GM13976 (cell line): ENCODE data around the gene COP1.
A peak's percentile ranks its signal among the peaks of the same experiment; 100 is the strongest.

Experiments used
- DNase-seq: peaks from one replicate; pipeline ENCODE4 v3.0.0; 2012; ENCODE audit warnings: low spot score
- in situ Hi-C: fragments of 300-500 bp; cut with MboI; formaldehyde crosslinking; loops from one replicate; pipeline ENCODE4 v1.12.0; 2022; ENCODE audit warnings: low sequenced_read_pairs, mixed read lengths, inconsistent platforms; ENCODE audit not compliant: unreplicated experiment
- TF ChIP-seq, protein P1 (sequence below): IDR thresholded peaks from 2 replicates; pipeline ENCODE4 v1.5.1; 2012; ENCODE audit warnings: borderline replicate concordance, mild to moderate bottlenecking; ENCODE audit not compliant: insufficient read depth; ENCODE audit errors: extremely low read depth, missing control alignments, control extremely low read depth

COP1 gene

DNA sequence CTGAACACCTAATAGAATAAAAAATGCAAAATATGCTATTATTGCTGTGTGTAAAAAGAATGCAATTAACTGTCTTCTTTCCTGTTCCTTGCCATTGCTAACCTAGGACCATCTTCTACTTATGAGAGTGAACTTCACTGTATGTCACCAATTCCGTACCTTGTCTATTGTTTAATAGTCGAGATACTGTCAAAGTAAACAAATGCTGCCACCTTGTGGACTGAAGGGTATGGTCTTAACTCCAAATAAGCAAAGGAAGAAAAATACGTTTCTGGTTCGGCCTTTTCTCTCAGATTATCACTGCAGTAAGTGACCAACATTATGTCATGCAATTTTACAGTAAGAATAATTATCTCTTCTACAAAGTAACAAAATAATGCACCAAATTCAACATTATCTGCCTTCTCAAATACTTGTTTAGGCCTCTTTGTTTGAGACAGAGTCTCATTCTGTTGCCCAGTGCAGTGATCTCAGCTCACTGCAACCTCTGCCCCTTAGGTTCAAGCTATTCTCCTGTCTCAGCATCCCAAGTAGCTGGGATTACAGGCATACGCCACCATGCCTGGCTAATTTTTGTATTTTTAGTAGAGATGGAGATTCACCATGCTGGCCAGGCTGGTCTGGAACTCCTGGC lies 133.4 kb downstream of the COP1 start:
- DNase-seq, result peak; percentile 39
- in situ Hi-C loops, result no loop called here
- TF ChIP-seq, protein P1, sequence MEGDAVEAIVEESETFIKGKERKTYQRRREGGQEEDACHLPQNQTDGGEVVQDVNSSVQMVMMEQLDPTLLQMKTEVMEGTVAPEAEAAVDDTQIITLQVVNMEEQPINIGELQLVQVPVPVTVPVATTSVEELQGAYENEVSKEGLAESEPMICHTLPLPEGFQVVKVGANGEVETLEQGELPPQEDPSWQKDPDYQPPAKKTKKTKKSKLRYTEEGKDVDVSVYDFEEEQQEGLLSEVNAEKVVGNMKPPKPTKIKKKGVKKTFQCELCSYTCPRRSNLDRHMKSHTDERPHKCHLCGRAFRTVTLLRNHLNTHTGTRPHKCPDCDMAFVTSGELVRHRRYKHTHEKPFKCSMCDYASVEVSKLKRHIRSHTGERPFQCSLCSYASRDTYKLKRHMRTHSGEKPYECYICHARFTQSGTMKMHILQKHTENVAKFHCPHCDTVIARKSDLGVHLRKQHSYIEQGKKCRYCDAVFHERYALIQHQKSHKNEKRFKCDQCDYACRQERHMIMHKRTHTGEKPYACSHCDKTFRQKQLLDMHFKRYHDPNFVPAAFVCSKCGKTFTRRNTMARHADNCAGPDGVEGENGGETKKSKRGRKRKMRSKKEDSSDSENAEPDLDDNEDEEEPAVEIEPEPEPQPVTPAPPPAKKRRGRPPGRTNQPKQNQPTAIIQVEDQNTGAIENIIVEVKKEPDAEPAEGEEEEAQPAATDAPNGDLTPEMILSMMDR, result peak; percentile 48

DNA sequence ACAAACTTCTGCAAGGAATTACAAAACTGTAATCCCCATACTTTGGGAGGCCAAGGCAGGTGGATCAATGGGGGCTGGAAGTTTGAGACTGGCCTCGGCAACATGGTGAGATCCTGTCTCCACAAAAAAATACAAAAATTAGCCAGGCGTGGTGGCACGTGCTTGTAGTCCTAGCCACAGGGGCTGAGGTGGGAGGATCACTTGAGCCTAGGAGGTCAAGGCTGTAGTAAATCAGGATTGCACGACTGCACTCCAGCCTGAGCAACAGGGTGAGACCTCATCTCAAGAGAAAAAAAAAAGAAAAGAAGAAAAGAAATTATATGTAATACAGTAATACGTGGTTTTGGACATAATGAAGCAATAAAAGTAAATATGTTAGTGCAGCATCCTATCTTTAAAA lies 138.2 kb downstream of the COP1 start:
- DNase-seq, result no peak
- TF ChIP-seq, protein P1, result no peak
- in situ Hi-C loops, result no loop called here

DNA sequence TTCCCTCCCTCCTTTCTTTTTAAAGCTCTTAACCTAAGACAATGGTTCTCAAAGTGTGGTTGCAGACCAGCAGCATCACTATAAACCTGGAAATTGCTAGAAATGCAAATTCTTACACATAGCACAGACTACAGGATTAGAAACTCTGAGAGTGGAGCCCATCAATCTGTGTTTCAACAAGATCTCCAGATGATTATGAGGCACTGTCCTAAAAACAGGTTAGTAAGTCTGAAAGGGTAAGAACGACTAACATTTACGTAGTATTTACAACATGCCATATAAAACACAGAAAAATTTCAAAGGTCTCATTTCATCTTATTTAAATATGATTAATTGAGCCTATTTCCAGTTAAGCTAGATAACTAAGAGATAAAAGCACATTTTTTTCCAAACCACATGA lies 138.8 kb downstream of the COP1 start:
- in situ Hi-C loops, result no loop called here
- TF ChIP-seq, protein P1, result no peak
- DNase-seq, result no peak

DNA sequence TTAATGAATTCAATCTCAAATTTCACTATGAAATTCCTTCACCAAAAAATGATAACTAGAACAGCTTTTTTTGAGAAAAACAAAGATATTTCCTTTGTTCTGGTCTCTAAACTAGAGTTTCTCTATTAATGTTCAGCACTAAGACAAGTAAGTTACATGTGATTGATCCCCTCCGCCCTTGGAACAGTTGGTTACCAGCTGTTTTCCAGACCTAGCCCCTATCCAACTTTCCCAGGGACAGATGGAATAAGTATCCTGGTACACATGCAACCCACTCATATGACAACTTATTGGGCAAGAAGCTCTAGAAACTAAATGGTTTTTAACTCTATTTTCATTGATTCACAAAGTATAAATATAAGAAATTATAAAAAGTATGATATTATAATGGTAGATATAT lies 140.4 kb downstream of the COP1 start:
- in situ Hi-C loops, result no loop called here
- TF ChIP-seq, protein P1, result no peak
- no peak for DNase-seq

DNA sequence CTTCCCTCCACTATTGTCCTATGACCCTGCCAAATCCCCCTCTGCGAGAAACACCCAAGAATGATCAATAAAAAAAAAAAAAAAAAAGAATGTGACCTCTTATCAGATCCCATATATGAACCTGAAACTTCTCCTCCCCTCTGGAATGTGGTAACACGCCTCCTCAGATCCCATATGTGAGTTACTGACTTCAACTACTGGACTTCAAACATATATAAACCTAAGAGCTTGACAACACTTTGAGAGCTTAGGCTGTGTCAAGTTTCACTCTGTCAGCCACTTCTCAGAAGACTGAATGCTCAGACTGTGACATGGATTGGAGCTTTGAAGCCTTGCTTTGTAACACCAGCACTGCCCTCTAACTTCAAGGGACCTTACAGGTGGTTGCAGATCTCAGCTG lies 148.4 kb downstream of the COP1 start:
- DNase-seq, result no peak
- in situ Hi-C loops, result no loop called here
- TF ChIP-seq, protein P1, result no peak

DNA sequence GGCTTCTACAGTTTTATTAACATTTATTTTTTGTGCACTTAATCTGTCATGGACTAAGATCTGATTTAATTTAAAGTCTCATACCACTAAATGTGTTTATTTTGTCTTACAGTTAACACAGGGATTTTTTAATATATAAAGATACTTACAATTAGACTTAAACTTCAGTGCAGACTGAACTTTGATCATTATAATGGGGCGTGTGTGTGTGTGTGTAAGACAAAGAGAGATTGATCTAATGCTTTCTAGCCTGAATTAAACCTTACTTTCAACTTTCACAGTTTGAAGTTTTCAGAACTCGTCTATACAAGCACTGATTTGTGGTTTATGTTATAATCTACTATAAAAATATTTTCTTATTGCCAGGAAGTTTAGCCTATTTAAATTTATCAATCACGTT lies 150.8 kb downstream of the COP1 start:
- in situ Hi-C loops, result no loop called here
- DNase-seq, result no peak
- TF ChIP-seq, protein P1, result no peak
